Peyer's patch (tissue), 4 donors: Measurements from ENCODE around the gene IMPA2. TPM values are rescaled to one million over a fixed set of nuclear protein-coding genes. Genes with fewer than 3 reads are reported as not detected.
A peak's percentile ranks its signal among the peaks of the same experiment; 100 is the strongest.
"Not testable (repeated sequence)": the region's sequence is repeated elsewhere in the genome, so short reads cannot be mapped to it uniquely, and the experiment has no call there.

Experiments
- DNase-seq, 3 donors: peaks; one replicate each; pipeline ENCODE4 v3.0.0-alpha.2; 2017 to 2019
- H3K27ac ChIP-seq, 4 donors: fragments of 200-600 bp; sonication (generic); one replicate each; pipeline ENCODE4 v1.5.1; 2016 to 2019
- H3K27me3 ChIP-seq, 2 donors: fragments of 200-600 bp; sonication (generic); one replicate each; pipeline ENCODE4 v1.5.1; 2019
- H3K36me3 ChIP-seq, 3 donors: fragments of 200-600 bp; sonication (generic); one replicate each; pipeline ENCODE4 v1.5.1; 2016 to 2019
- H3K4me1 ChIP-seq, 4 donors: fragments of 200-600 bp; sonication (generic); one replicate each; pipeline ENCODE4 v1.5.1; 2016 to 2019
- H3K4me3 ChIP-seq, 4 donors: fragments of 200-600 bp; sonication (generic); 1 replicate in 3 of 4; 2 replicates in 1 of 4; pipeline ENCODE4 v1.5.1; 2016 to 2019; ENCODE audit warnings: mild to moderate bottlenecking in 1 of 4
- H3K9me3 ChIP-seq, 4 donors: fragments of 200-600 bp; sonication (generic); one replicate each; pipeline ENCODE4 v1.5.1; 2016 to 2019; ENCODE audit warnings: mild to moderate bottlenecking in 1 of 4
- CTCF ChIP-seq, 6 experiments: fragments of 450-650 bp in 4 of 6; fragments of 200-600 bp in 2 of 6; sonication (generic) in 1 of 6; IDR thresholded peaks; one replicate each; pipeline ENCODE4 v1.5.1; 2017 to 2019; ENCODE audit warnings: antibody characterized with exemption in 6 of 6, mild to moderate bottlenecking in 3 of 6, moderate library complexity in 1 of 6
- POLR2A ChIP-seq, 2 donors: fragments of 450-650 bp; IDR thresholded peaks; one replicate each; pipeline ENCODE4 v1.5.1; 2017; ENCODE audit warnings: antibody characterized with exemption in 2 of 2, mild to moderate bottlenecking in 2 of 2, moderate library complexity in 2 of 2
- total RNA-seq, 4 donors: library from RNA; depleted of rRNA; stranded (reverse); fragments of >200 nt; gene quantifications; one replicate each; pipeline ENCODE4 v1.1.0, GENCODE V29; 2016

IMPA2 gene
- total RNA-seq, 4 donors from 2014 or later, result 44.0 to 62.3 (median 56.3) TPM

- H3K4me3 ChIP-seq, result no peak overlapping the region
- DNase-seq, result no peak
- H3K27me3 ChIP-seq, result no peaks in the 10 kb centered on the region
- H3K36me3 ChIP-seq, result no peaks in the 10 kb centered on the region
- no peak for TF ChIP-seq CTCF (IDR thresholded peaks at IDR 0.05)
- no peak for TF ChIP-seq POLR2A (IDR thresholded peaks at IDR 0.05)
- H3K9me3 ChIP-seq, result peaks cover 0 to 8% (median 0%) of the 10 kb centered on the region in 4 donors
- no peak overlapping the region for H3K27ac ChIP-seq
- H3K4me1 ChIP-seq, result no peaks in the 10 kb centered on the region
Measured at GRCh38 chr18:11956371-11957308, 24.7 kb upstream of the IMPA2 start.

GRCh38 chr18:11957636-11958035 lies 23.7 kb upstream of the IMPA2 start:
- H3K36me3 ChIP-seq, result no peaks in the 10 kb centered on the region
- no peak overlapping the region for H3K27ac ChIP-seq
- DNase-seq, result no peak
- H3K27me3 ChIP-seq, result no peaks in the 10 kb centered on the region
- TF ChIP-seq POLR2A (IDR thresholded peaks at IDR 0.05) (no peak), CTCF (IDR thresholded peaks at IDR 0.05) (no peak)
- H3K9me3 ChIP-seq, result peaks cover 0 to 8% (median 0%) of the 10 kb centered on the region in 4 donors
- H3K4me3 ChIP-seq, result no peak overlapping the region
- no peaks in the 10 kb centered on the region for H3K4me1 ChIP-seq

GRCh38 chr18:11959651-11960050 lies 21.7 kb upstream of the IMPA2 start:
- not testable (repeated sequence) for H3K9me3 ChIP-seq, H3K27me3 ChIP-seq, DNase-seq, H3K4me3 ChIP-seq, H3K36me3 ChIP-seq, H3K4me1 ChIP-seq, H3K27ac ChIP-seq

- no peaks in the 10 kb centered on the region for H3K27me3 ChIP-seq
- H3K4me3 ChIP-seq, result no peak overlapping the region
- TF ChIP-seq POLR2A (IDR thresholded peaks at IDR 0.05) (no peak), CTCF (IDR thresholded peaks at IDR 0.05) (no peak)
- H3K4me1 ChIP-seq, result no peaks in the 10 kb centered on the region
- DNase-seq, result no peak
- H3K9me3 ChIP-seq, result peaks cover 0 to 8% (median 0%) of the 10 kb centered on the region in 4 donors
- no peak overlapping the region for H3K27ac ChIP-seq
- no peaks in the 10 kb centered on the region for H3K36me3 ChIP-seq
Measured at GRCh38 chr18:11960743-11961380, 20.4 kb upstream of the IMPA2 start.

- Histone ChIP-seq H3K27me3 (no peaks in the 10 kb centered on the region), H3K36me3 (no peaks in the 10 kb centered on the region), H3K9me3 (no peaks in the 10 kb centered on the region), H3K27ac (peak overlapping the region in 2 of 4 donors; percentile 35 to 68), H3K4me3 (no peak overlapping the region), H3K4me1 (no peaks in the 10 kb centered on the region)
- TF ChIP-seq CTCF (IDR thresholded peaks at IDR 0.05), result no peak
- TF ChIP-seq POLR2A (IDR thresholded peaks at IDR 0.05), result no peak
- DNase-seq, result no peak
Measured at GRCh38 chr18:11962597-11962996, 18.7 kb upstream of the IMPA2 start.

- Histone ChIP-seq H3K4me3 (no peak overlapping the region), H3K4me1 (no peaks in the 10 kb centered on the region), H3K27me3 (no peaks in the 10 kb centered on the region), H3K27ac (peak overlapping the region in 2 of 4 donors; percentile 35 to 68), H3K9me3 (no peaks in the 10 kb centered on the region), H3K36me3 (no peaks in the 10 kb centered on the region)
- no peak for DNase-seq
- TF ChIP-seq CTCF (IDR thresholded peaks at IDR 0.05), result no peak
- TF ChIP-seq POLR2A (IDR thresholded peaks at IDR 0.05), result no peak
Measured at GRCh38 chr18:11963991-11964484, 17.3 kb upstream of the IMPA2 start.
